GM23338 (cell line): Measurements from ENCODE around the gene SEC14L6.

Source experiments
- CREB1 ChIP-seq: fragments of 250-450 bp; sonication (Bioruptor Pico); IDR thresholded peaks from 2 replicates; pipeline ENCODE4 v1.5.0; 2020; ENCODE audit warnings: low read depth, mild to moderate bottlenecking, moderate library complexity
- CTCF ChIP-seq, 2 experiments: fragments of 200-600 bp in 1 of 2; sonication (generic) in 1 of 2; conservative IDR thresholded peaks; 2 replicates each; pipeline versions ENCODE4 v1.5.1 to v1.6.1; 2016 to 2017; ENCODE audit warnings: antibody characterized with exemption in 2 of 2, low read depth in 2 of 2, mild to moderate bottlenecking in 2 of 2, moderate library complexity in 1 of 2
- ETS1 ChIP-seq: IDR thresholded peaks from 2 replicates; pipeline ENCODE4 v1.6.1; 2016; ENCODE audit warnings: antibody characterized with exemption
- EZH2 ChIP-seq: fragments of 200-600 bp; sonication (generic); IDR thresholded peaks from one replicate; pipeline ENCODE4 v1.8.0; 2017; ENCODE audit warnings: antibody characterized with exemption, mild to moderate bottlenecking, low read depth; ENCODE audit not compliant: unreplicated experiment
- EZH2phosphoT487 ChIP-seq: fragments of 200-600 bp; sonication (generic); IDR thresholded peaks from one replicate; pipeline ENCODE4 v1.8.1; 2018; ENCODE audit warnings: antibody characterized with exemption; ENCODE audit not compliant: unreplicated experiment
- JUNB ChIP-seq: IDR thresholded peaks from one replicate; pipeline ENCODE4 v1.6.1; 2016; ENCODE audit warnings: antibody characterized with exemption; ENCODE audit not compliant: unreplicated experiment
- NANOG ChIP-seq: IDR thresholded peaks from 2 replicates; pipeline ENCODE4 v1.6.1; 2016; ENCODE audit warnings: antibody characterized with exemption, borderline replicate concordance
- POLR2AphosphoS5 ChIP-seq: IDR thresholded peaks from 2 replicates; pipeline ENCODE4 v1.6.1; 2016; ENCODE audit warnings: antibody characterized with exemption, low read depth
- REST ChIP-seq: IDR thresholded peaks from one replicate; pipeline ENCODE4 v1.6.1; 2018; ENCODE audit warnings: antibody characterized with exemption; ENCODE audit not compliant: unreplicated experiment
- STAT1 ChIP-seq: IDR thresholded peaks from one replicate; pipeline ENCODE4 v1.6.1; 2016; ENCODE audit warnings: antibody characterized with exemption; ENCODE audit not compliant: unreplicated experiment
- ZNF114 ChIP-seq: fragments of 250-450 bp; sonication (Bioruptor Pico); IDR thresholded peaks from 2 replicates; pipeline ENCODE4 v1.5.0; 2020; ENCODE audit warnings: mild to moderate bottlenecking, moderate library complexity
- ZNF331 ChIP-seq: fragments of 250-450 bp; sonication (Bioruptor Pico); IDR thresholded peaks from 2 replicates; pipeline ENCODE4 v1.5.0; 2020; ENCODE audit warnings: low read depth, mild to moderate bottlenecking, moderate library complexity
- ZNF462 ChIP-seq: fragments of 250-450 bp; sonication (Bioruptor Pico); IDR thresholded peaks from 2 replicates; pipeline ENCODE4 v1.5.0; 2020; ENCODE audit warnings: mild to moderate bottlenecking, moderate library complexity

- TF ChIP-seq CTCF (conservative IDR thresholded peaks at IDR 0.05; ENCODE audit: low read depth in 2 of 2) (no peak), REST (no peak), EZH2 (no peak), ZNF331 (CRISPR knock-in tag) (no peak), ETS1 (no peak), POLR2AphosphoS5 (no peak), EZH2phosphoT487 (no peak), NANOG (no peak), CREB1 (CRISPR knock-in tag) (no peak), JUNB (no peak), STAT1 (no peak), ZNF114 (CRISPR knock-in tag) (no peak), ZNF462 (CRISPR knock-in tag) (no peak)
Measured at GRCh38 chr22:30514252-30514651, 32.3 kb downstream of the SEC14L6 start.
